Measurements from ENCODE around the gene UXS1.
"Not testable (repeated sequence)": the region's sequence is repeated elsewhere in the genome, so short reads cannot be mapped to it uniquely, and the experiment has no call there.

DNA sequence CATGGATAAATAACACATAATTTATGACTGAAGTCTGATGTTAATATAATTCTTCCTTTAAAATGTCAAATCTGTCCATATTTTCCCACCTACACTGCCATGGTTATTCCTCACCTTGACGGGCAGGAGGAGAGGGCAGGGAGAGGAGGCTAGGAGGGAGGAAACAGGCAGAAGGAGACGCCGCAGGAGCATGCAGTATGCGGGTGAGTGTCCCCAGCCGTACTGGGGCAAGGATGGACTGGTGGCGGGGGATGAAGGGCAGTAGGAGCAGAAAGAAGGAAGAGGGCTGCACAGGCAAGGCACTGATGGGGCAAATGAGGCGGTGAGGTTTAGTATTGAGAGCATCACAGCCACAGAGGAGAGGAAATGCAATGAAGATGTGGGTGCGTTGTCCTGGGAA lies 25.1 kb upstream of the UXS1 start:
- TF ChIP-seq, protein P1, sequence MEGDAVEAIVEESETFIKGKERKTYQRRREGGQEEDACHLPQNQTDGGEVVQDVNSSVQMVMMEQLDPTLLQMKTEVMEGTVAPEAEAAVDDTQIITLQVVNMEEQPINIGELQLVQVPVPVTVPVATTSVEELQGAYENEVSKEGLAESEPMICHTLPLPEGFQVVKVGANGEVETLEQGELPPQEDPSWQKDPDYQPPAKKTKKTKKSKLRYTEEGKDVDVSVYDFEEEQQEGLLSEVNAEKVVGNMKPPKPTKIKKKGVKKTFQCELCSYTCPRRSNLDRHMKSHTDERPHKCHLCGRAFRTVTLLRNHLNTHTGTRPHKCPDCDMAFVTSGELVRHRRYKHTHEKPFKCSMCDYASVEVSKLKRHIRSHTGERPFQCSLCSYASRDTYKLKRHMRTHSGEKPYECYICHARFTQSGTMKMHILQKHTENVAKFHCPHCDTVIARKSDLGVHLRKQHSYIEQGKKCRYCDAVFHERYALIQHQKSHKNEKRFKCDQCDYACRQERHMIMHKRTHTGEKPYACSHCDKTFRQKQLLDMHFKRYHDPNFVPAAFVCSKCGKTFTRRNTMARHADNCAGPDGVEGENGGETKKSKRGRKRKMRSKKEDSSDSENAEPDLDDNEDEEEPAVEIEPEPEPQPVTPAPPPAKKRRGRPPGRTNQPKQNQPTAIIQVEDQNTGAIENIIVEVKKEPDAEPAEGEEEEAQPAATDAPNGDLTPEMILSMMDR (conservative IDR thresholded peaks at IDR 0.05; ENCODE audit: low read length) = not testable (repeated sequence)
- not testable (repeated sequence) for TF ChIP-seq EZH2phosphoT487 (IDR thresholded peaks at IDR 0.05; ENCODE audit: borderline replicate concordance)

Data from Loucy (cell line).